NCI-H1417 treated with DMSO at 0.1 percent for 48 hours (cell line): ENCODE data around the gene HOXB9.

Experiments
- DNase-seq: peaks from one replicate; lab custom pipeline; 2025; lab: John Stamatoyannopoulos, UW

The HOXB9 gene

DNA sequence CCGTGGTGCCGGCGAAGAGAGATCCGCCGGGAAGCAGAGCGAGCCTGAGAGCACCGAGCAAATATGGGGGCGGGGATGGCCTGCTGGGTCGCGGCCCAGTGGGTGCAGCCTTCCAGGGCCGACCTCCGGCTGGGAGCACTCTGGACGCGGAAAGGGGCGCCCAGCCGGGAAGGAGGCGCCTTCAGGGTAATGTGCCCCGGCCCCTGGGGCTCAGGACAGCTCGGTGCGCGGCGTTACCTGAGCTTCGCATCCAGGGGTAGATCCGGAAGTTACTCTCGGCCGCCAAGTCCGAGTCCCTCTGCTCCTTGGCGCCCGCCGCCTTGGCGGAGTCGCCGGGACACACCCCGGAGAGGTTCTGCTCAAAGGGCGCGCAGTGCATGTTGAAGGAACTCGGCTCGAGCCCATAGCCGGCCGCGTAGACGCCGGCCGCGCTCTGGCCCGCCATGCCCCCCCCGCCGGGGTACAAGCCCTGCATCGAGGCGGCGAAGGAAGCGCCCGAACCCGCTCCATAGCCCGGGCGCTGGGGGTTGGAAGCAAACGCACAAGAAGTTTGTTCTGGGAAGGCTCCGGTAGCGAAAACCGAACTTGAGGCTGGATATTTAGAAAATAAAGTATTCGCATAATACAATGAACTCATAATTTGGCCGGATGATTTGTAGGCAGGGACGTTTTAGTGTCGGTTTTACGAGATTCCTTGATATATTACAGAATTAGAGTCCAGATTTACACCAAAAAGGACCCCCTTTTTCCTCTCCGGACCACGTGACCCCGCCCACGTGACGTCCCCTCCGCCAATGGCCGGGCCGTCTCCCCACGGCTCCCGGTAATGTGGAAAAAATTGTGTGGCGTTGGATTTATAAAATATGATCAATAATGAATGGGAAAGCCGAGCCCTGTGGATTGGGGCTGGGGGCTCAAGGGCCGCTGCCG, 15.6 kb downstream of the HOXB9 start, which contains the start of gene HOXB7:
Gene HOXB7 (minus strand): TSS at position 736 of the 930 bp plus-strand sequence. CDS start 99 bp downstream, at position 637.
- no peak for DNase-seq

DNA sequence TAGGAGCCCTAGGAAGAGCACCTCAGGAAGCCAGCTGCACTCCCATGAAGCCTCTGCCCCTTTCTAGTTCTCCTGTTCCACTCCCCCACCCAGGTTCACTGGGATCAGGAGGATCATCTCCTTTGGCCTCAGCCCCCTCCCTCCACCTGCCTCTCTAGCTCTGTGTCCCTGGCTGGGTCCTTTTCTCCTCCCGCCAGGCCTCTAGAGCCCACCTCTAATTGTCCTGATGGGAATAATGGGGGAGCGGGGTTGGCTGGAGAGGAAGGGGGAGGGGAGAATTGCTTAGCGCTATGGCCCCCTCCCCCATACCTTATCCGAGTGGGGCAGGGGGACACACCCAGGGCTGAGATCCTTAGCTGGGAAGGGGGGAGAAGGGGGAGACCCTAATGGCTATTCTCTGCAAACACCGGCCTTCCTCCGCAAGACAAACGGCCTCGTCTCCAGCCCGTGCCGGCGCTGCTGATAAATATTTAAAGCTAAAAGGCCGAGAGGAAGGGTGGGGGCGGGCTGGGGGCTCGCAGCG, 16.3 kb downstream of the HOXB9 start:
- no peak for DNase-seq

DNA sequence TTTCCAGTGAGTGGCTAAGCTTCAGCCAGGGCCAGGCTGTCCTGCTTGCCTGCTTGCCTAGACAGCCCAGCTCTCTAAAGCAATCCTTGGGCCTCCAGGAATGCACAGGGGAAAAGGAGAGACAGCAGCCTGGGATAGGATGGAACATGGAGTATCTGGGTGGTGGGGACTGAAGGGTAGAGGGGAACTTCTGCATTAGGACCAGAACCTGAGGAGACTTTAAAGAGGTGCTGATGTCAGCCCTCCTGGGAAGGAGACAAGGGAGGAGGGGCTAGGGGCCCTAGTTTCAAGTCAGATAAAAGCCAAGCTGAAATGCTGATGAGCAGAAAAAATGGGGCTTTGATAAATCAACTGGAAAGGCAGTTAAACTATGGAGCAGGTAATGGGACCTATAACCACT, 17.1 kb downstream of the HOXB9 start:
- no peak for DNase-seq

DNA sequence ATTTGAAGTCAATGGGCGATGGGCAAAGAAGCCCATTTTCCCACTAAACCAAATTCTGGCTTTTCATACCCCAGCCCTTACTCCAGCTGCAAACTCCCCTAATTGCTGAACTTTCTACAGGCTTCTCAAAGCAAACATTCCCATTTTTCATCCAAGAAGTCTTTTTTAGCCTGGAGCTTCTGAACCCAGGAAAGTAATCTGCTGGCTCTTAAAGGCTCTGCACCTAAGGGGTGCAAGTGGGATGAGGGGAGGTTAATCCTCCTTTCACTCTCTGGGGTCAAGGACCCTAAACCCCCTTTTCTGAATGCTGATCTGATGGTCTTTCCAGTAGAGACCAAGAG, 17.7 kb downstream of the HOXB9 start:
- no peak for DNase-seq

DNA sequence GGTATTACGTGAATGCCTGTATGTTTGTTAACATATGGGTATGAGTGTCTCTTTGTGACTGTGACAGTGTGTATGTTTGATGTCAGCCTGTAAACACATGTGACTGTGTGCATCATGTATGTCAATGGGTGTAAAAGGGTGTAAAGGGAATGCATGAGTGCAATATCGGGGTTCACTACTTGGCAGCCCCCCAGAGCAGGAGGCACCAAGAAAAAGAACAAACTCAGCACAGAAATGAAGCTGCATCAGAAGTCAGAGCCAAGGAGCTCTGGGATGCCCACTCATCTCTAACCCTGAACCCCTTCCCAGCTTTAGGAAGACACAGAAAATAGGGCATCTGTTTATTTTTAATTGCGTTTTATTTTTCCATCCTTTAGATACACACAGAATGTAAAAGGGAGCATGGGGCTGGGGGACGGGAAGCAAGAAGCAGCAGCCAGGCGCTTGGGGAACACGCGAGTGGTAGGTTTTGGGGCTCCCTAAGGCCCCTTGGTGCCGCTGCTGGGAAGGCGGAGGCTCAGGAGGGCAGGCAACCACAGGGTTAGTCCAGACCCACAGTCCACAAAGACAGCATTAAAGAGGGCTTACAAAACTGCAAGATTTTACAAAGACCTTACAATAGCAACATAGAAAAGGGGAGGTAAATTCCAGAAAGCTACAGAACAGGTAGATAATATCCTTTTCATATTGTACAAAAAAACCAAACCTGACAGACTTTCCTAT, 19.1 kb downstream of the HOXB9 start:
- no peak for DNase-seq

DNA sequence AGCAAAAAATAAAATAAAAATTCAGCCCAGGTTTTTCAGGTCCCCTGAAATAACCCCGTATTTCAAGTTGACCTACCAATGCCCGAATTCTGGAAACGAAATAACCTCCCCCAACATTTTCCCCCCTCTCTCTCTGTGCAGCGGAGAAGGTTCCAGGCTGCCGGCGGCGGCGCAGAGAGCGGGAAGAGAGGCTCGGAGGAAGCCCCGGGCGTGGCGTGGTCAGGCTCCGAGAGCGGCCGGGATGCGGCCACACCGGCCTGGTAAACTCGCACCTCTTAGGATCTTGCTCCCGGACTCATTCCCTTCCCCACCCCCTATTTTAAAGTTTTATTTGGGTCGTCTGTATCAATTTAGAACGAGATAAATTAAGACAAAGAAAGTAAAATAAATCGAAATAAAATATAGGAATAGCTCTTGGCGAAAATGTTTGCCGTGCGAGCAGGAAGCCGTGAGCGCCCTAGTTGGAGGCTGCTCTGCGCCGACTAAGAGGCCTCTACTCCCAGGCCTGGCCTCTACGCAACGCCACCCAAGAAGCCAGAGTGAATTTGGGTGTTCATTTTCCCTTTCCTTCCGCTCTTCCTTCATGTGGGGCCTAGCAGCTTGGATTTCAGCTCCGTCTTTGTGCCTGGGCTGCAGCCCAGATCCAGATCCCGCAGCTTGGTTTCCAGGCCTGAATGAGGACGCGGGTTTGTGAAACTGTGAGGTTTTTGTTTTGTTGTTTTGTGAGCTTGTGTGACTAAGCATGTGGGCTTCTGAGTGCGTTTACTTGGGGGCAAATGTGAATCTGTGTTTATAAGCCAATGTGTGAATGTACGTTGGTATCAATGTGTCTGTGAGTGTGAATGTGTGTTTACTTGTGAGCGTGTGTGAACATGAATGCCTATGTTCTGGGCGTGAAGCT, 19.9 kb downstream of the HOXB9 start:
- DNase-seq, result no peak

DNA sequence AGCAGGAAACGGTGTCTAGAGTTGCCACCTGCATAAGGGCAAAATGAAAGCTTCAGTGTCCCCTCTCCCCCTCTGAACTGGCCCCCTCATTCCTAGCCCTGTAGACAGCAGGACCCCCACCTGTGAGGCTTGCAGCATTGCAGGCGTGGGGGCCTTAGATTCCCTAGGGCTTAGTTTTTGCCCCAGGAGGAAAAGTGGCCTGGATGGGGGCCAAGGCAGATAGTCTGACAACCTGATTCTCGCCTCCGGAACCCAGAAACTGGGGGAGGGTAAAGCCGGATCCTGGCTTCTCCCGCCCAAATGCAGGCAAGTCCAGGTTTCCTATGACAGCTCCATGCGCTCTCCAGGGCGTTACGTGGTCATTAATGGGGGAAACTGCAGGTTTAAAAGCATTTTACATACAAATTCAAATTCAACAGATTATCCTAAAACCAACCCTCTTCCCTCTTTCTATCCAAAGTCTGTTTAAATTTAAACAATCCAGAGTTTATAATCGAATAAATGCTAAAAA, 20.7 kb downstream of the HOXB9 start:
- no peak for DNase-seq

DNA sequence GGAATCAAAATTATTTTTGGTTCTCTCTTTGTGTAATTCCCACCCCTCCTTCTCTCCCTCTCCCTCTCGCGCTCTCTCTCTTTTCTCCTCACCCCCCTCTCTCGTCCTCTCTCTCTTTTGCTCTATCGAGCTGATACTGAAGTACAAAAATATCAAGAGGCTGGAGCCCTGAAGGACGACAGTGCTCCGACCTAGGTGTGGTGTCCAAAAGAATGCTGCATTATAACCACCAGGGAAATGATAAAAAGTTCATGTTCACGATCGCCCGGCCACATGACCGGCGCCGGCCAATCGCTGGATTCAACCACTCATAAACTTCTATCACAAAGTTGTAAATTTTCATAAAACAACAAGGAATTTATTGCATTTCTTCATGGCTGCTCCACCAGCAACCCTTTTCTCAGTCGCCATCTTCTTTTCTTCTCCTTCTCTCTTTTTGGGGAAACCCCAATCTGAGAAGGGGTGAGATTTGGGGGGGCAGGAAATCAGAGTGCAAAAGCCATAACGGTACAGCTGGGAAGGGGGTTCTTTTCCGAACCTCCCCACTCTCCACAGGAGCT, 21.3 kb downstream of the HOXB9 start, which contains the start of gene HOXB6:
Gene HOXB6 (minus strand): TSS at position 217 of the 560 bp plus-strand sequence. CDS start 6,836 bp downstream, outside the sequence.
- no peak for DNase-seq

DNA sequence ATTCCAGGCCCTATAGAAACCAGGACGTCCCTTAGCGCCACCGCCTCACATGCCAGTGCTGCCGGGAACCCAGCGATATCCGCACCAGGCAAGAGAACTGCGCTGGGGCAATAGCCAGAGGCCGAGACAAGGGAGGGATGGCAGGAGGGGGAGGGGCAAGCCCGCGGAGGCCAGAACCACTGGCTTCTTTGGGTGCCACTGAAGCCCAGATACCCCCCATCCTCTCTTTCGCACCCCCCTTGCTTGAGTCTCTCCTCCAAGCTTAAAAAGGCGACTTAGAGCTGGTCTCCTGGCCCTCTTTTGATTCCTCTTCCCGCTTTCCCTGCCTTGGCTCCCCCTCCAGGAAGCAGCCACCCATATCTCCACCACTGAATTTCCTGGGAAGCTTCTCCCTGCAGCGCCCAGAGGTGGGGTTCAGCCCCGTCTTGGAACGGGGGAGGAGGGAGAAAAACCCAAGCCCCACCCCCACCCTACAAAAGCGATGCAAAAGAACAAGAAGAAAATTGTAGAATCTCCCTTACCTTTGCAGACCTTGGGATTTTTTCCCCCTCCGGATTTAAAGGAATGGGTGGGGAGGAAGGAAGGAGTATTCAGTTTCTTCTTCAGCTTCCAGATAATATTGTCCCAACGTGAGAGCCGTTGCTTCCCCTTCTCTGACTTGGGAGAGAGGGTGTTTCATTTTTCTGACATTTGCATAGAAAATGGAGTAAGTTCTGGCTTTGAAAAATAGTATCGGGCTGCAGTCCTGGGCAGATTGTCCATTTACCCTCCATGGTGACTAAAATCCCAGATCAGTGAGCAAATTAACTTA, 22.0 kb downstream of the HOXB9 start:
- DNase-seq, result no peak

DNA sequence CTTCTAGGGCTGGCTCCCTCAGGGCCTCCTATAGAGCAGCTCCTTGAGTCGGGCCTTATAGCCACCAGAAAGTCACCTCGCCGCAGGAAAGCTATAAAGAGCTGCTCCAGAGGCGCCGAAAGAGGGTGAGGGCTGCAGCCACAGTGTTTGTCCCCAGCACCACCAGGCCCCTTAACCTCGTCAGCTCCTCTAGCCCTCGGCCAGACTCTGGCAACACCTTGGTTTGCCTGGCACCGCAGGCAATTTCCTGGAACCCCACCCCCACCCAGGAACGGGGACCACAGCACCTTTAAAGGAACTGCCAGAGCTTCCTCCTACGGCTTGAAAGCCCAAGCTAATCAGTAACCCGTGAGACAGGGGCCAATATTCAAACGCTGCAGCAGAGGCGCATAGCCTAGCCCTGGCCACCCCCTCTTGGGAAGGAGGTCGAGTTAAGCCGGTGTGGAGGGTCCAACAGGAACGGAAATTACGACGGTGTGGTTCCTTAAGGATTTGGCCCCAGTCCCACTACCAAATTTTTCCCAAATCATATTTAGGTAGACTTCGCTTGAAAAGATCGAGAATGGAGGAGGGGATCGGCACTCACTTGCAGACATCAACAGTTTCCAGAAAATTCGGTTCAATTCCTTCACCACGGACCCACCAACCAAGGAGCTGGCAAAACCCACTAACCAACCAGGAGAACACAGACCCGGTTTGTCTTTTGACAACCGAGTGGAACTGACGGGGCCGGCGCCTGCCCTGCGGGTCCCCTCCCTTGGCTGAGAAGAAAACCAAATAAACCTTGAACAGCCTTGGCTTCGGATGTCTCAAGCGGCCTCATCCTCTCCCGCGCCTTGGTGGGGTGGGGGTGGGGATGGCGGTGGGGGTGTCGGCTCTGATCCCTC, 24.4 kb downstream of the HOXB9 start:
- DNase-seq, result no peak

DNA sequence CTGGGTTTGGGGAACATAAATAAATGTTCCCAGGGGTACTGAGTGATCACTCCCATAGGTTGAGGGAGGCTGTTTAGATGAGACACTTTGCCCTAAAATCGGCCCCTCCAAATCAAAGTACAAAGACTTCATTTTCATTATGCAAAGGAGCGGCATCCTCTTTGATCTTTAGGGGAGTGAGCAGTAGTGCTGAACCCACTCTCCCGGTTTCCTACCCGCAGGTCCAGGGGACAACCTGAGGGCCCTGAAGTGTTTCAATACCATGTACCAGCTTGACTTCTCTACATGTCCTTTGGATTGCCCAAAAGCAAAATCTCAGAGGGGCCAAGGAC, 25.0 kb downstream of the HOXB9 start:
- no peak for DNase-seq

DNA sequence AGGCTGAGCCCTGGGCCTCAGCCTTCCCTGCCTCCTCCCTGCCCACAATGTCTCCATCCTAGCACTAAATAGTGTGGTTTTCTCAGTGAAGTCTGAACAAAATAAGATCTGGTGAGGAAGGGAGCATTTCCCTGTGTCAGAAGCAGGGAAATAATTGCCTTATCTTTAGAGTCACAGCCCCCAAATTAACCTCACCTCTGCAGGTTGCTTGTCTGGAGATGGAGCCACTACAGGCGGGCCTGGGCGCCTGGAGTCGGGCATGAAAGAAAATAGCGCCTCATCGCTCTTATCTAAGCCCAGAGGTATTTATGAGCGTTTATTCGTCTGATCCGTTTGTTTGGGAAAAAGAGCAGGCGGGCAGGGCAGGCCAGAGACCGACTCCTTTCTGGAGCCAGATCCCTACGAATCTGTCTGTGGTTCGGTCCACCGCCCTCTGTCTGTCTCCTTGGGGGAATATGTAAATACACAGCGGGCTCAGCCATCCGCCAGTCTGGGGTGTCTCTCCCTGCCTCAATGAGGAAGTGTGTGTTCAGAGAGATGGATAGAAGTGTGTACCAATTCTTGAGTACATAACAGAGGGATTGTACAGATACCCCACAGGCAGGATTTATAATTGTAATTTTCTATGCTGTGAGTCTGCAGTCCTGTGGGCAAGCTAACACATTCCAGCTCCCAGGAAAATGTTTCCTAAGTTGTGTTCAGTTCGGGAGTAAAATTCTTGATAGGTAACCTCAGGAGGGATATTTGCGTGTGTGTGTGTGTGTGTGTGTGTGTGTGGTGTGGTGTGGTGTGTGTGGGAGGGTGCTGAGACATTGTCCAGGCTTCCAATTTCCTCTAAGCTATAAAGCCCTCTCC, 25.7 kb downstream of the HOXB9 start:
- DNase-seq, result no peak

DNA sequence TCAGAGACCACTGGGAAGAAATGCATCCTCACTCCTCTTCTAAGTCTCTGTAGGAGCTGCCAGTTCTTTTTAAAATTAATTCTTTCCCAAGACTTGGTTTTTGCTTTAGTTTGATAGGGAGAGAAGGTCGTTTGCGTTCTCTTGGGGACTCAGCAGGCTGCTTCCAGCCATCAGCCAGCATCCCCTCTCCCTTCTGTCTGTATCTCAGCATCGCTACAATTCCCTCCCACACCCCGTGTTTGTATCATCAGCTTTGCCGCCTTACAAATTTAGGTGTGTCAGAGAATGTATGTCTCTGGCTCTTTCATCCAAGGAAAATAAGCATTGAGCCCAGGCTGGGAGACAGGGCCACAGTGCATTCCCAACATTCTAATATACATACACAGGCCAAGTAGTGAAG, 26.8 kb downstream of the HOXB9 start:
- no peak for DNase-seq

DNA sequence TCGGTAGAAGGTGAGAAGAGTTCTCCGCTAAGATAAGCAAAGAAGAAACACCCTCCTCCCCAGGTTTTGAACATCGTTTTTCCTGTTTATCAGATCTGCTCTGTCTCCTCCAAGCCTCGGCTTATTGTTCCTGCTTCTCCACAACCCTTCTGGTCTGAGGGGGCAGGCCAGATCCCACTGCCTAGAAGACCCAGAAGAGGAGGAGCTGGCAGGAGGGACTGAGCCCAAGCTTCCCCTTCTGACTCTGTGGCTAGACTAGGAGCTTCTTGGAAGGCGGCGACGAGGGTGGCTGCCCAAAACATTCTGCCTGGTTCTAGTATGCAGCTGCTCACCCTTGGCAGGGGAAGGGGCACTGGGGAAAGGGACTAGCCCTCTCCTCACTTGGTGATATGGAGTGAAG, 27.4 kb downstream of the HOXB9 start:
- no peak for DNase-seq

DNA sequence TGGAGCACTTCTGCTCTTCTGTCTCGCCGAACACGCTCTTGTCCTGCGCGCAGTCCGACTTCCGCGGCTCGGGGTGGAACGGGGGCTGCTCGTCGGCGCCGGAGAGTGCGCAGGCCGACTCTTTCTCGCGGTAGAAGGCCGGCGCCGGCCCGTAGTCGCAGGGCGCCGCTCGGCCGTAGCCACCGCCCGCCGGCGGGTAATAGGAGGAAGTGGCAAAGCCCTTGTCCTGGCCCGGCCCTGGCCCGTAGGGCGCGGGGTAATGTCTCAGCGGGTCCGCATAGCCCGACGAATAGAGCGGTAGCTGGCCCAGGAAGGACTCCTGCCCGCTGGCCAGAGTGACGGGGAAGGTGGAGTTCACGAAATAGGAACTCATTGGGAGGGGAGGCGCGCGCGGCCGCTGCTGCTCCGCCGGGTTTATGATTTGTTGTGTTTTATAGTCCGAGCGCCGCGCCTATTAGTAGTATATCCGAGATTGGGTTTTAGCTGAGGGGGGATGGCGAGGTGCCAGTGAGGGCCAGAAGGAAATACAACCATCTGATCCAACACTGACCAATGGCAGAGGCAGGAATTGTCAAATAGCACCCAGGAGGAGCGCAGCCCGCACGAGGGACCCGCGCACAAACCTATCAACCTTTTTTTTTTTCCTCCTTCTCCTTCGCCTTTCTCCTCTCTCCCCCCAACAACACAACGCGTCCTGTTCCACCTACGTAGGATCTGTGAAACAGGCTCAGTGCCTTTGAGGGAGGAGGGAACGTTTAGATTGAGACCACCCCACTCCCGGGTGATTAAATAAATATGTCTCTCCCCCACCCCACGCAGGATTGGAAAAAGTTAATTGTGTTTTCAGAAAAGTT, 28.2 kb downstream of the HOXB9 start:
- DNase-seq, result no peak

DNA sequence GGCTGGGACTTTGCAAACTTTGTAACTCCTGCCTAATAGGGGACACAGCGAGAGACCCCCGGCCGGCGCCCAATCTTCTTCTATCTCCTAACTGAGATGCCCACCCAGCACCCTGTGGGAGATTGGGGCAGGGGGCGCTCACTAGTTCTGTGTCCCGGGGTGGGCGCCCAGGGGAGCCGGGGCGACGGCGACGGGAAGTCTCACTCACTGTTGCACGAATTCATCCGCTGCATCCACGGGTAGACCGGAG, 28.7 kb downstream of the HOXB9 start:
- DNase-seq, result no peak

DNA sequence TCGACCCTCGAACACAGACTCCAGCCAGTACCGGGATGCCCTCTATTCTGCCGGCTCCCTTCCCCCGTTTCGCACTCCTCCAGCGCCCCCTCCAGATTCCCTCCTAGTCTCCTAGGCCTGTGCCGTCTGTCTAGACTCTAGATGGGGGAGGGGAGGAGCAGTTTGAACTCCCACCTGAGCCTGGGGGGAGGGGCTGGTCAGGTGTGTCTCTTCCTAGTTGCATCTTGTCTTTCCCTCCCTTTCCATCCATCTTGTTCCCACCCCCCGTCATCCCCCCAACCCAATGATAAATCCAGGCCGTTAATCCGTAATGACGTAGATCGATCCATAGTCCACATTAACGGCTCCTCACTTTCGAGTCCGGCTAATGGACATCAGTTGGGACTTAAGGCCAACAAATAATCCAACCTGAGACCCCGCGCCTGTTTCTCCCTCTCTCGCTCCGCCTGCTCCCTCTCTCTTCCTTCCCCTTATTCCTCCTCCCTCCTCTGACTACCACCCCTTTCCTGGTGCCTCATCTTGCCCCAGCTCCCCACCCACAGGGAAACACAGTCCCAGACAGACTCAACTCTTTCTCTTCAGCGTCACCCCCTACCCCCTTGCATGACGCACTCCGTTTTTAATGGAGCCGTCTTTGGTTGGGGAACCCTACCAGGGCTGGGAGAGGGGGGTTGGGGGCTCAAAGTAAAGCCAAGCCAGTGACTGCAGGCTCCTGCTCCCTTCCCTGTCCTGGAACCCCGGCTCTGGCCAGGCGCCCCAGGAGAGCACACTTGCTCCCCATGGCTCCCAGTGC, 29.2 kb downstream of the HOXB9 start:
- no peak for DNase-seq
